Hematopoietic multipotent progenitor cell (in vitro differentiated cells): ENCODE results near the gene MAP4K3. TPM values are rescaled to one million over a fixed set of nuclear protein-coding genes. Genes with fewer than 3 reads are reported as not detected.
A peak's percentile ranks its signal among the peaks of the same experiment; 100 is the strongest.

Source experiments
- DNase-seq, 3 donors: peaks; one replicate each; pipeline ENCODE4 v3.0.0-alpha.2; 2011 to 2015; ENCODE audit warnings: low read depth in 2 of 3, low spot score in 2 of 3
- small RNA-seq: library from RNA; depleted of rRNA; stranded (forward); fragments of <200 nt; gene quantifications from one replicate; pipeline ENCODE3, GENCODE V24; 2012
- total RNA-seq: library from RNA; depleted of rRNA; stranded (reverse); fragments of >200 nt; gene quantifications from one replicate; pipeline ENCODE4 v1.2.3, GENCODE V29; 2012

MAP4K3 gene
- total RNA-seq, 1 donor, result 12.4 TPM

- DNase-seq, result peak; percentile 58 to 89 (median 77)
Observed at GRCh38 chr2:39216346-39217191, 220.5 kb downstream of the MAP4K3 start.

- DNase-seq, result no peak
Observed at GRCh38 chr2:39215545-39215944, 221.5 kb downstream of the MAP4K3 start.

GRCh38 chr2:39213015-39213414 is 224.1 kb downstream of the MAP4K3 start:
- DNase-seq, result no peak

GRCh38 chr2:39210846-39211245 is 226.2 kb downstream of the MAP4K3 start:
- DNase-seq, result no peak

- no peak for DNase-seq
Observed at GRCh38 chr2:39203382-39203781, 233.7 kb downstream of the MAP4K3 start.

GRCh38 chr2:39202639-39203369 is 234.3 kb downstream of the MAP4K3 start:
- no peak for DNase-seq

Small RNA genes within 50 kb of the gene (small RNA-seq; reads per million reads assigned to genes)
- not detected for gene RF00272

Other genes with a start within 250 kb of the MAP4K3 start
- gene CDKL4, start 193.3 kb downstream of the MAP4K3 start, total RNA-seq, result under 0.01 TPM
- 0.81 TPM for gene TMEM178A, start 228.6 kb upstream of the MAP4K3 start, total RNA-seq